Hematopoietic multipotent progenitor cell (in vitro differentiated cells): ENCODE data around the gene USP50. TPM values are rescaled to one million over a fixed set of nuclear protein-coding genes. Genes with fewer than 3 reads are reported as not detected.
"Not testable (repeated sequence)": the region's sequence is repeated elsewhere in the genome, so short reads cannot be mapped to it uniquely, and the experiment has no call there.

Experiments
- DNase-seq, 3 donors: peaks; one replicate each; pipeline ENCODE4 v3.0.0-alpha.2; 2011 to 2015; ENCODE audit warnings: low read depth in 2 of 3, low spot score in 2 of 3
- small RNA-seq: library from RNA; depleted of rRNA; stranded (forward); fragments of <200 nt; gene quantifications from one replicate; pipeline ENCODE3, GENCODE V24; 2012
- total RNA-seq: library from RNA; depleted of rRNA; stranded (reverse); fragments of >200 nt; gene quantifications from one replicate; pipeline ENCODE4 v1.2.3, GENCODE V29; 2012

Gene USP50
- total RNA-seq, 1 donor: 0.27 TPM

DNA sequence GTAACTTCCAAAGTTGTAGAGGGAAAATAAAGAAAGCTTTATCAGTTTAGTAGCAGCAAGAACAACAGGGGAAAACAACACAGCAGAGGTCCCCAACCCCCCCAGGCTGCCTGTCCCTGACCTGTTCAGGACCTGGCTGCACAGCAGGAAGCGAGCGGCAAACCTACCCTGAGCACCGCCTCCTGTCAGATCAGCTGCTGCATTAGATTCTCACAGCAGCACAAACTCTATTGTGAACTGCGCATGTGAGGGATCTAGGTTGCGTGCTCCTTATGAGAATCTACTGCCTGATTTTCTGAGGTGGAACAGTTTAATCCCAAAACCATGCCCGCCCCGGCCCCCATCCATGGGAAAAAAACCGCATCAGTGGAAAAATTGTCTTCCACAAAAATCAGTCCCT, 40.3 kb downstream of the USP50 start:
- DNase-seq: no peak

DNA sequence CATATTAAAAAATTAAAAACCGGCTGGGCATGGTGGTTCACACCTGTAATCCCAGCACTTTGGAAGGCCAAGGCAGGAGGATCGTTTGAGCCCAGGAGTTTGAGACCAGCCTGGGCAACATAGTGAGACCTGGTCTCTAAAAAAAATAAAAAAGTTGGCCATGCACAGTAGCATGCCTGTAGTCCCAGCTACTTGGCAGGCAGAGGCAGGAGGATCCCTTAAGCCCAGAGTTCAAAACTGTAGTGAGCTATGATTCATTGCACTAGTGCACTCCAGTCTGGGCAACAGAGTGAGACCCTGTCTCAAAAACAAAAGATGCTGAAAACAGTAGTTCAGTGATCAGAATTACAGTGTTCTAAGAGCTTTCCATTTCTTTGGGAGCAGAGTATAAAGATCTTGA, 40.8 kb downstream of the USP50 start:
- not testable (repeated sequence) for DNase-seq

DNA sequence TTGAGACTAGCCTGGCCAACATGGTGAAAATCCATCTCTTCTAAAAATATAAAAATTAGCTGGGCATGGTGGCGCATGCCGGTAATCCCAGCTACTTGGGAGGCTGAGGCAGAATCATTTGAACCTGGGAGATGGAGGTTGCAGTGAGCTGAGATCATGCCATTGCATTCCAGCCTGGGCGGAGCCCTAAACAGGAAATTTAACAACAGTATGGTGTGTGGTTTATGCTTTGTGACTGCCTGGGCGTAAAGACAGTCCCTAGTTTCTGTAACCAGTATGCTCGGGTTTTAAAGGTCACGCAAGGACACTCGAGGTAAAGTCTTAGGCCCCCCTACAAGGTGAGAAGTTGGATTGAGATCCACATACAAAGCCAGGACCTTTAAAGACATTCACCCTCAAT, 43.3 kb downstream of the USP50 start:
- no peak for DNase-seq

DNA sequence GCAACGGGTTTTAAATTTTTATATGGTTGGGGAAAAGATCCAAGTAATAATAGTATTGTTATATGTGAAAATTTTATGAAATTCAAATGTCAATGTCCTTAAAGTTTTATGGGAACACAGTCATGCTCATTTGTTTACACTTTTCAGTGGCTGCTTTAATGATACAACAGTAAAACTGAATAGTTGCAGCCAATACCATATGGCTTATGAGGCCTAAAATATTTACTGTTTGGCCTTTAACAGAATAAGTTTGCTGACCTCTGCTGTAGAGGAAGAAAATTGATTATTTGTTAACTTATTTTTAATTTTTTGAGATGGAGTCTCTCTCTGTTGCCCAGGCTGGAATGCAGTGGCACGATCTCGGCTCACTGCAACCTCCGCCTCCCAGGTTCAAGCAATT, 44.7 kb downstream of the USP50 start:
- no peak for DNase-seq

DNA sequence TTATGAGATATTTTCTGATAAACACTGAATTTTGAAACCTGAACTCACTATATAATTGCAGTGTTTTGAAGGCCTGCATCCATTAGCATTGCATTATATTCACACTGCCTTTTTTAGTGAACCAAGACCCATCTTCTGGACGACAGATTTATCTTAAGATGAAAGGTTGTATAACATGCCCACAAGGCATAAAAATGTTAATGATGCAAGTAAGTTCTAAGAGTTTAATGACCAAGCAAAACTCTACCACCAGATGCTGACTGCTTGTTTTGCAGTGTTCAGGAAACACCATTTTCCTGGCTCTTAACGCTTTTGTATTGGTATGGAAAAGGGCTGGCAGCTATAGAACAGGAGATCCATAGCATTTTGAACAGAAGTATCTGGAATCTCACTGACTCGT, 46.1 kb downstream of the USP50 start:
- peak in 1 of 3 donors; percentile 3 for DNase-seq

DNA sequence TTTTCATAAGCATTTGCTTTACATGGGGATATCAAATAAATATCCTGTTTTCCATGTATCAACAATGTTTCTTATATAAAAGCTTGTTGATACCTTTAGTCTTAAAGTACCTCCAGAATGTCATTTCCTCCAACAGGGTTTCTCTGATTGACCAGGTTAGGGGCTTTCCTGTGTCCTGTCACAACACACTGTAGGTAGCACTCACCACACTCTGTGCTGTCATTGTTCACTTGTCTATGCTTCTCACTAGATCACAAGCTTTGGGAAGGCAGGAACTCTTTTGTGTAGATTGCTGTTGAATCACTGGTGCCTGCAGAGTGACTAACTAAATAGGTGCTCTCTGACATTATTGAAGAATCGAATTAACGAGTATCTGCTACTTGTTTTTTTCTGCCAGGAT, 49.8 kb downstream of the USP50 start:
- DNase-seq: no peak

DNA sequence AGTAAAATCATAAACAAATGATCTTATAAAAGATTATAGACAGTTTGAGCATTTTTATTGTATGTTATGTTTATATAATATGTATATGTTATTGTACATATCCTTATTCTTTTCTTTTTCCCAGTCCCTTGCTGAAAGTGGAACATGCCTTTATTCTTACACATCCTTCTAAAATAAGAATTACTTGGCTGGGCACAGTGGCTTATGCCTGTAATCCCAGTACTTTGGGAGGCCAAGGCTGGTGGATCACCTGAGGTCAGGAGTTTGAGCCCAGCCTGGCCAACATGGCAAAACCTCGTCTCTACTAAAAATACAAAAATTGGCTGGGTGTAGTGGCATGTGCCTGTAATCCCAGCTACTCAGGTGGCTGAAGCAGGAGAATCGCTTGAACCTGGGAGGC, 51.9 kb downstream of the USP50 start:
- DNase-seq: not testable (repeated sequence)

DNA sequence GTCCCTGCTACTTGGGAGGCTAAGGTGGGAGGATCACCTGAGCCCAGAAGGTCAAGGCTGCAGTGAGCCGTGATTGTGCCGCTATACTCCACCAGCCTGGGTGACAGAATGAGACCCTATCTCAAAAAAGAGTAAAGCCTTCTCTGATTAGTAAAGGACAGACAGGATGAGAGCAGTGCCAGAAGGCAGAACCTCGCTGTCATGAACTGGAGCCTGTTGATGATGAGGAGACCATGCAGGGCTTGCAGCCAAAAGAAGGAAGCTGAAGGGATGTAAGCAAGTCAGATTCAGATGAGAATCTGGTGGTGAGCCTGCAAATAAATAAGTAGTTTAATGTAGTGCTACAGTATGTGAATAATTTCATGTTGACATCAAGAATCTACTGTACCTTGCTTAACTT, 52.8 kb downstream of the USP50 start:
- DNase-seq: no peak

DNA sequence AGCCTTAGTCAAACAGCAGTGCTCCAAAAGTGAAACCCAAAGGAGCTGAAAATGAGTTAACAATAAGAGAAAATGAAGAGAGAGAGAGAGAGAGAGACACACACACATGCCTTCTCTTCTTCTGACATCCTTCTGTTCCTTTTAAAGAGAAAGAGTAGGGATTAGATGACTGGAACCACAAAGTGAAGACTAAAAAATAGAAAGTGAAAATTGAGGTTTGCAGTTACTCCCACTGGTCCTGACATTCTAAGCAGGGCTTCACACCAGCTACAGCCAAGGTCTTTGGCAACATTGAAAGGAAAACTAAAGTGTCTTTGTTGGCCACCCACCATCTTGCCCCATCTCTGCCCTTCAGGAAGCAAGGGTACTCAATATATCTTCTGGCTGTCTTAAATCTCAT, 59.2 kb downstream of the USP50 start:
- DNase-seq: no peak

DNA sequence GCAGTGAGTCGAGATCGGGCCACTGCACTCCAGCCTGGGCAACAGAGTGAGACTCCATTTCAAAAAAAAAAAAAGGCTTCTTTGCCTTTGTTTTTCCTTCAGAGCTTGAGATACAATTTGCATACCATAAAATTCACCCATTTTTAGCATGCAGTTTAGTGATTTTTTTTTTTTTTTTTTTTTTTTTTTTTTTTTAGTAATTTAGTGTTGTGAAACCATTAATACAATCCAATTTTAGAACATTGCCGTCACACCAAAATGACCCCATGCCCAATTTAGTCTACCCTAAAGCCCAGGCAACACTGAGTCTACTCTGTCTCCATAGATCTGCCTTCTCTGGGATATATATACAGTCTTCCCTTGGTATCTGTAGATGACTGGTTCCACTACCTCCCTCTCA, 61.1 kb downstream of the USP50 start:
- no peak for DNase-seq

DNA sequence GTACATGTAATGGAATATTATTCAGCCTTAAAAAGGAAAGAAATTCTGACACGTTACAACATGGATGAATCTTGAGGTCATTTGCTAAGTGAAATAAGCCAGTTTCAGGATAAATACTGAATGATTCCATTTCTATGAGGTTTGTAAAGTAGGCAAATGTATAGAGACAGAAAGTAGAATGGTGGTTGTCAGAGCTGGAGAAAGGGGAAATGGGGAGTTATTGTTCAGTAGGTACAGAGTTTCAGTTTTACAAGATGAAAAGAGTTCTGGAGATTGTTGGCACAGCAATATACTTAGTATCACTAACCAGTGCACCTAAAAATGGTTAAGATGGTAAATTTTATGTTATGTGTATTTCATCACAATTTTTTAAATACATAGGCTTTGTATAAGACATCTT, 61.7 kb downstream of the USP50 start:
- no peak for DNase-seq

DNA sequence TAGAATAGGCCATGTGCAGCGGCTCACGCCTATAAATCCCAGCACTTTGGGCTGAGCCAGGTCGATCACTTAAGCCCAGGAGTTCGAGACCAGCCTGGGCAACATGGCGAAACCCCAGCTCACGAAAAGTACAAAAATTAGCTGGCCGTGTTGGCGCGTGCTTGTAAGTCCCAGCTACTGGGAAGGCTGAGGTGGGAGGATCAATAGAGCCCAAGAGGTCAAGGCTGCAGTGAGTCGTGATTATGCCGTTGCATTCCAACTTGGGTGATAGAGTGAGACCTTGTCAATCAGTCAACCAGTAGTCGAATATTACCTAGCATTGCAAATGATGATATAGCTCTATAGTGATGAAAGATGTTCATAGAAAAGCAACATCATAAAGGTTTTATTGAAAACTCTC, 70.3 kb downstream of the USP50 start:
- no peak for DNase-seq

DNA sequence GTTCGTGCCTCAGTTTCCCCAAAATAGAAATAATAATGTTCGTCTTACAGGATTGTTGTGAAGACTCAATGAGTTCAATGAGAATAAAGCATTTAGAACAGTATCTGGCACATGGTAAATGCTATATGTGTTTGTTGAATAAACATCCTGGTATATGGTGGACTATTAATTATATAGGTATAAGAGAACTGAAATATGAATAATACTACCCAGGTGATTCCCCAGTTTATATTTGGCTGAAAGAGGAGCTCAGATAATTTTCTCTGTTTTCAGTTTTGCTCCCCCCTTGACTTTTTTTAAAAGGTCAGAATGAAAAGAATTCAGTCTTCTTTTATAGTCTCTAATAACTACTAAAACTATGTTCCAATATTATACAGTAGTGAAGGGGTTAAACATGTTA, 75.4 kb downstream of the USP50 start:
- no peak for DNase-seq

DNA sequence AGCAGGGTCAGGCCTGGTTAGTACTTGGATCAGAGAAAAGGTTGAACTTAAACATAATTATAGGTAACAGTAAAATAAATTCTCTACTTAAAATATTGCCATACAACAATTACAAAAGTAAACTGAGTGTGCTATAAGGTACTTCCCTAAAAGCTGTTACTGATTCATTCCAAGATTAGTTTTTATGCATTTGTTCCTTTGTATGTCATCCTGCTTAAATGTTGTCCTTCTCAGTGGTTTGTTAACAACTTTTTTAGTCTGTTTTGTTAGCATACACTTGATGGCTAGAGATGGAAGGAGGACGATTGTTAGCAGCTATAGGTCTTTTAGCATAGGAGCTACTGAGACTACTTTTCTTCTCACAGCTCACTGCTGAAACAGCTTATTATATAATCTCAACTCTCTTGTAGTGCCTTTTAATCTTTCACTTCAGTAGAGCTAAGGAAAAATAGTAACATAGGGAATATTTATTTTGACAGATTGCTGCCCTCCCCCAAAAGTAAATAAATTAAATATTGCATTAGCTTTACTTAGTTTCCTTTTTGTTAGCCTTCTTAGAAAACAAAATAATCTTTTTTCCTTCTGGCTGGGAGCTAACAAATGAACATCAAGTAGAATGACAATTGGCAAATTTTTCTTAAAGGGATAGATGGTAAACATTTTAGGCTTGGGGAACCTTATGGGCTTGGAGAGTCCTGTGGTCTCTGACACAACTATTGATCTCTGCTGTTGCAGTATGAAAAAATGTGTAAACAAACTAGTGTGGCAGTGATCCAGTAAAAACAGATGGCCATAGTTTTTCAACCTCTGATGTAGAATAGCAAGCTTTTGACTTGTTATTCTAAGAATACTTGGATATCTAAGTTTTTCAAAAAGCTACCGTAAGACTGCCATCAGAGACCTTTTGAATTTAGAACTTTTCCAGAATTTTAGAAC, 82.8 kb downstream of the USP50 start:
- no peak for DNase-seq

DNA sequence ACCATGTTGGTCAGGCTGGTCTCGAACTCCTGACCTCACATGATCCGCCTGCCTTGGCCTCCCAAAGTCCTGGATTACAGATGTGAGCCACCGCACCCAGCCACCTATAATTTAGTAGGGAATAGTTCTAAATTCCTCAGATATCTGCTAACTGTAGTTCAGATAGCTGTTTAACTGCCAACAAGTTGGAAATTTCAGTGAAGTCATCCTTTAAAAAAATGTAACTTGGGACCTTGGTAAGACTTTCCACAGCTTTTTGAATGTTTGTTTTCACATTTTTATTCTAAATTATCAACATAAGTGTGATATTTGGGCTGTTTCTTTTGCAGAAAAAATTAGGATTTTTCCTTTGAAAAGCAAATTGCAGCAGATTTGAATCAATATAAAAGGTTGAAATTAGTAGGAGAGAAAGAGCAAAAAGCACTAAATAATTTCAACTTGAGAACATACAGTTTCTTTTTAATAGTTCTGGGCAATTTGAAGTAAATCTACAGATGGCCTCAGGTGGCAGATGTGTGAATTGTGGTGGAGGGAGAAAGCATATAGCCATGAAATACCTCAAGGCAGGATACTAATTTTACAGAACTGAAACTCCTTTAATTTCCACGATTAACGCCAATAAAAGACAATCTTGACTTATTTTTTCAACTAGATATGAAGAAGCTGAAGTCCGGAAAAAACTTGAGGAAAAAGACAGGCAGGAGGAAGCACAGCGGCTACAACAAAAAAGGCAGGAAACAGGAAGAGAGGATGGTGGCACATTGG, 87.9 kb downstream of the USP50 start:
- no peak for DNase-seq

DNA sequence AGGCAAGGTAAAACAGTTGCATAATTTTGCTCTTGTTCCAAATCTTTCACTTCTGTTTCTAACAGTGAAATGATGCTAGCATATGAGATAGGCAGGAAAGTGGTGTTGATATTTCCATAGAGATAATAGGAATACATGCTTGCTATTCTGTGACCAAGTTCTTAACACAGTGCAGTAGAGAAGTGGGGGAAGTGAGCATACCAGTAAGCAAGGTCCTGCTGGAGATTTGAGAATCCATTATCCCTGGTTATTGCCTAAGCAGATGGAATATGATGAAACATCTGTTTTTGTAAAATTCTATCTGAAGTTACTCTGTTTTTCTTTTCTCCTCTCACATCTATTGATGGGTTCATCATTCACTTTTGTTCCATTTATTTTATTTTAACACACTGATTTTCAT, 93.5 kb downstream of the USP50 start:
- no peak for DNase-seq

Small RNAs within 50 kb of the gene (small RNA-seq; reads per million reads assigned to genes)
- gene RNA5SP395: not detected

Other genes with a start within 250 kb of the USP50 start
- gene GABPB1, start 191.5 kb downstream of the USP50 start, total RNA-seq: 94.5 TPM
- 14.0 TPM for gene USP8, start 122.3 kb downstream of the USP50 start, total RNA-seq
- 18.6 TPM for gene TRPM7, start 140.1 kb upstream of the USP50 start, total RNA-seq
- 26.7 TPM for gene SPPL2A, start 219.0 kb upstream of the USP50 start, total RNA-seq